ENCODE measurements around the gene FOXC1. TPM values are rescaled to one million over a fixed set of nuclear protein-coding genes. Genes with fewer than 3 reads are reported as not detected.

The FOXC1 gene
- total RNA-seq, result under 1 TPM; 0.04 to 0.05 TPM

DNA sequence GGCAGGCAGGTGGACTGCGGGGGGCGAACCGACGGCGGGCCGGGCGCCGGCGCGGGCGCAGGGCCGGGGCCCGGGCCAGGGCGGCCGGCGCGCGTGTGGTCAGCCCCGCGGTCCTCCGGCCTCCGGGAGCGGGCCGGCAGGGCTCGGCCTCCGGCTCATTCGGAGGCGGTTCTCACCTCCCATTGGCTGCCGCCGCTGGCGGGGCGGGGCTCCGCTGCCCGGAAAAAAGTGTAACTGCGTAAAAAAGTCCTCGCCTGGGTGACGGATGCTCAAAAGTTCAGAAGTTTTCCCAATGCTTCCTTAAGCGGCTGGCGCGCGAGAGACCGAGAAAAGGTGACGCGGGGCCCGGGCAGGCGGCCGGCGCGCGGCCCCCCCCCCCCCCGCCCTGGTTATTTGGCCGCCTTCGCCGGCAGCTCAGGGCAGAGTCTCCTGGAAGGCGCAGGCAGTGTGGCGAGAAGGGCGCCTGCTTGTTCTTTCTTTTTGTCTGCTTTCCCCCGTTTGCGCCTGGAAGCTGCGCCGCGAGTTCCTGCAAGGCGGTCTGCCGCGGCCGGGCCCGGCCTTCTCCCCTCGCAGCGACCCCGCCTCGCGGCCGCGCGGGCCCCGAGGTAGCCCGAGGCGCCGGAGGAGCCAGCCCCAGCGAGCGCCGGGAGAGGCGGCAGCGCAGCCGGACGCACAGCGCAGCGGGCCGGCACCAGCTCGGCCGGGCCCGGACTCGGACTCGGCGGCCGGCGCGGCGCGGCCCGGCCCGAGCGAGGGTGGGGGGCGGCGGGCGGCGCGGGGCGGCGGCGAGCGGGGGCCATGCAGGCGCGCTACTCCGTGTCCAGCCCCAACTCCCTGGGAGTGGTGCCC is at the start of gene FOXC1:
Gene FOXC1 (plus strand): TSS at position 268 of the 849 bp plus-strand sequence. CDS start 531 bp downstream, at position 799.
- H3K4me3 Mint-ChIP-seq, result peak within 1 kb of the TSS; percentile 60
- intact Hi-C loops (cut with DNase I, micrococcal nuclease), result loop anchor here (5.0 kb wide), 8 partner anchors 162 to 1622 kb away; partner anchors contain the start of genes FOXF2 (in 1 of the 2), FOXQ1 (in 1 of the 2) and GMDS (in 1 of the 2)
- H3K27ac Mint-ChIP-seq, result no peak within 1 kb of the TSS
- no peaks in the 10 kb centered on the region for H3K36me3 Mint-ChIP-seq (ENCODE audit: low read depth)
- no peaks in the 10 kb centered on the region for H3K9me3 Mint-ChIP-seq (ENCODE audit: low read depth)
- ChIA-PET POLR2A (no interaction called here), CTCF (interaction anchor here (0.5 to 1.2 kb wide), 3 partner anchors 12 to 530 kb away, joined by 3 read pairs; no protein-coding TSS in a partner anchor)
- ATAC-seq (peak; percentile 47), DNase-seq (peak; percentile 70)
- H3K4me1 Mint-ChIP-seq, result peaks cover 47% of the 10 kb centered on the region
- peaks cover 58% of the 10 kb centered on the region for H3K27me3 Mint-ChIP-seq

DNA sequence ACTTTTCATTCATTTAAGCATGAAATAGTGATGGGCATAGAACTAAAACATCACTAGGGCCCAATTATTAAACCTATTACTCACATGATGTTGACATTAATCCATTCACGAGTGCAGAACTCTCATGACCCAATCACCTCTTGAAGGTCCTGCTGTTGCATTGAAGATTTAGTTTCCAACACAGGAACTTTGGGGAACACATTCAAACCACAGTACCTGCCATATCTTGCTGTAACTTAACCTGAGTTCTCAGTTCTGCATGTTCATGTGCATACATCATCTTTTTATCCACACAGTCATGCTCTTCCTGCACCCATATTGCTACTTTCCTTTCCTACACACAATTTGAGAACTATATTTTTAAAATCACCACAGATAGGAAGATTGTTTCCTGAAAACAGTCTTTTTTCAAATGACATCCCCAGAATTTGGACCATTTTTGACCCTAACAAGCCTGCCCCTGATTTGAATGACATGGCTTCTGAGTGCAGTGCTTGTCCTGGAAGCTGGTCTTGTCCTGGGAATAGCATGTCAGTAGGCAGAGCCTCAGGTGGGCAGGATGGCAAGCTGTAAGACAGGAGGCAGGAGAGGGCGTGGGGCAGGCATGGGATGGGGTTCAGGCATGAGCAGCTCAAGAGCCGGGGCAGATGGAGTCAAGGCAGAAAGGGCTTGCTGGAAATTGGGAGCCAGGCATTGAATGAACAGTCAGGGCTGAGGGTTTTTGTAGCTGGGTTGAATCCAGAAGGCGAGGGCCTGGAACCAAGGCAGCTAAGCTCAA is 49.2 kb upstream of the FOXC1 start:
- ATAC-seq, result no peak
- H3K27ac Mint-ChIP-seq, result no peak overlapping the region
- H3K27me3 Mint-ChIP-seq, result no peaks in the 10 kb centered on the region
- no peaks in the 10 kb centered on the region for H3K4me1 Mint-ChIP-seq
- H3K36me3 Mint-ChIP-seq (ENCODE audit: low read depth), result no peaks in the 10 kb centered on the region
- DNase-seq, result no peak
- ChIA-PET POLR2A (no interaction called here), CTCF (interaction anchor here (1.5 kb wide), 1 partner anchor 37 kb away, joined by 5 read pairs; no protein-coding TSS in a partner anchor)
- H3K4me3 Mint-ChIP-seq, result no peak overlapping the region
- peaks cover 3% of the 10 kb centered on the region for H3K9me3 Mint-ChIP-seq (ENCODE audit: low read depth)
- intact Hi-C loops (cut with DNase I, micrococcal nuclease), result no loop called here

DNA sequence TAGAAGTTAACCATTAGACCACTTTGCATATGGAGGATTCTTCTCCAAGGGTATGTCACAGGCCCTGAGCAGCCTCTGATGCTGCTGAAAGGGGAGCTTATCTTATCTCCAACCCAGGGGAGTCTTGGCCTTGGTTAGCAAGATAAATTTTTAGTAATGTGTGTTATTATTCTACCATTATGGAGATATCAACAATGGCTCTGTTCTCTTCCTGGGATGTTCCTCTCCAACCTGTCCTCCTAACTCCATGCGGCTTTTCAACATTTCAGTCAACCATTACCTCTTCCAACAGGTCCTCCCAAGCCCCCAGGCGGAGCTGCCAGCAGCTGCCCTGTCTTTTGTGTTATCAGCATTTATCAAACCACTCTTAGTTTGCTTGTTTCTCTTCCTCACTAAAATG is 48.4 kb upstream of the FOXC1 start:
- Mint-ChIP-seq H3K27ac (no peak overlapping the region), H3K9me3 (ENCODE audit: low read depth) (peaks cover 3% of the 10 kb centered on the region), H3K4me1 (no peaks in the 10 kb centered on the region), H3K4me3 (no peak overlapping the region), H3K36me3 (ENCODE audit: low read depth) (no peaks in the 10 kb centered on the region), H3K27me3 (no peaks in the 10 kb centered on the region)
- CTCF ChIA-PET, result interaction anchor here (1.5 kb wide), 1 partner anchor 38 kb away, joined by 5 read pairs; no protein-coding TSS in a partner anchor
- intact Hi-C loops (cut with DNase I, micrococcal nuclease), result no loop called here
- DNase-seq (no peak), ATAC-seq (no peak)
- POLR2A ChIA-PET, result no interaction called here

DNA sequence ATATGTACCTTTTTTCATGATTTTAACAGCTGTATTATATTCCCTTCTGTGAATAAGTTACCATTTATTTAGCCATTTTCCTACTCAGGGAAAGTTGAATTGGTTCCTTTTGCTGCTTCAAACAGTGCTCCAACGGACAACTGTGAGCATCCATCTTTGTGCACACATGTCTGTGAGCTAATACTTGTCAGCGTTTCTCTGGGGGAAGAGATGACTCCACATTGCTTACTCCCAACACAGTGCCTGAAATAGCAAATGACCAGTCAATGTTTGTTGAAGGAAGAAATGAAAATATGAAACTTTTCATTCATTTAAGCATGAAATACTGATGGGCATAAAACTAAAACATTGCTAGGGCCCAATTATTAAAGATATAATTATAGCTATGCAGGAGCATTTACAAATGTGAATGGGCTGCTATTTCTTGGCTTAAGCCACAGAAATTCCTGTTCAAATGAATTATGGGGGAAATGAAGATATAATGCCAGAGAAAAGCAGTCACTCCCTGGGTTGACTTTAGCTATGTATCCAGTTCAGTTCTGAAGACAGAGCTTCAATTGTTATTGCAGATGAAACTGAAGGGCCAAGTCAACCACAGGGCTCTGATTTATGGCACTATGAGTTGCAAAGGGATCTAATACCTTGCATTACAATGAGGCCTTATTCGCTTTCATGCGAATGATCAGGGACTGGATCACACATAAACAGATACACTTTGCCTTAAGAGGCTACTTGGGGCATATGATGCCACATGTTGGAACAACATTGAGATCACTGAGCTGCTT is 47.4 kb upstream of the FOXC1 start:
- ATAC-seq, result no peak
- CTCF ChIA-PET, result interaction anchor here (0.6 to 1.8 kb wide), 6 partner anchors 10 to 88 kb away, joined by 3 to 5 read pairs (median 3); no protein-coding TSS in a partner anchor
- intact Hi-C loops (cut with DNase I, micrococcal nuclease), result no loop called here
- peaks cover 3% of the 10 kb centered on the region for H3K9me3 Mint-ChIP-seq (ENCODE audit: low read depth)
- POLR2A ChIA-PET, result interaction anchor here (0.7 kb wide), 1 partner anchor 38 kb away, joined by 3 read pairs; no protein-coding TSS in a partner anchor
- H3K27me3 Mint-ChIP-seq, result no peaks in the 10 kb centered on the region
- DNase-seq, result no peak
- no peak overlapping the region for H3K27ac Mint-ChIP-seq
- no peak overlapping the region for H3K4me3 Mint-ChIP-seq
- no peaks in the 10 kb centered on the region for H3K36me3 Mint-ChIP-seq (ENCODE audit: low read depth)
- H3K4me1 Mint-ChIP-seq, result no peaks in the 10 kb centered on the region

DNA sequence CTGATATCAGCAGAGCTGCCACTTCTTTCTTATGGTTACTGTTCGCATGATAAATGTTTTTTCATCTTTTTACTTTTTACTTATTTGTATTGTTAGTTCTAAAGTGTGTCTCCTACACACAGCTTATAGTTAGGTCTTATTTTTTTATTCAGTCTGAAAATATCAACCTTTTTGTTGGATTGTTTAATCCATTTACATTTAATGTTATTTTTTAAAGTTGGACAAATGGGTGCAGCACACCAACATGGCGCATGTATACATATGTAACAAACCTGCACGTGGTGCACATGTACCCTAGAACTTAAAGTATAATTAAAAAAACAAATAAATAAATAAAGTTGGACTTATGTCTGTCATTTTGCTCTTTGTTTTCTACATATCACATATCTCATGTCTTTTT is 40.3 kb upstream of the FOXC1 start:
- intact Hi-C loops (cut with DNase I, micrococcal nuclease), result no loop called here
- Mint-ChIP-seq H3K4me3 (no peak overlapping the region), H3K27me3 (no peaks in the 10 kb centered on the region), H3K27ac (no peak overlapping the region), H3K4me1 (no peaks in the 10 kb centered on the region), H3K36me3 (ENCODE audit: low read depth) (peaks cover 2% of the 10 kb centered on the region), H3K9me3 (ENCODE audit: low read depth) (peaks cover 14% of the 10 kb centered on the region)
- CTCF ChIA-PET, result interaction anchor here (0.6 kb wide), 1 partner anchor 46 kb away, joined by 3 read pairs; no protein-coding TSS in a partner anchor
- ATAC-seq (no peak), DNase-seq (no peak)
- POLR2A ChIA-PET, result no interaction called here

DNA sequence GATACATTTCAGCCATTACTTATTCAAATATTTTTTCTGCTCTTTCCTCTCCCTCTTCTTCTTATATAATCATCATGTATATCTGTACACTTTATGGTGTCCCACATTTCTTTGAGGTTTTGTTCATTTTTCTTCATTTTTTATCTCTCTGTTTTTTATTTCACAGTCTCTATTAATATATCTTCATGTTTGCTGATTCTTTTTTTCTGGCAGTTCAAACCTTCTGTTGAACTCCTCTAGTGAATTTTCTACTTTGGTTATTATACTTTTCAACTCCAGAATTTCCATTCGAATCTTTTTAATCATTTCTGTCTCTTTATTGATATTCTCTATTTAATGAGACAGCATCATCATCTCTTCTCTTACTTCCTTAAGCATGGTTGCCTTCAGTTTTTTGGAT is 38.9 kb upstream of the FOXC1 start:
- intact Hi-C loops (cut with DNase I, micrococcal nuclease), result no loop called here
- Mint-ChIP-seq H3K27me3 (no peaks in the 10 kb centered on the region), H3K36me3 (ENCODE audit: low read depth) (peaks cover 2% of the 10 kb centered on the region), H3K4me1 (no peaks in the 10 kb centered on the region), H3K4me3 (no peak overlapping the region), H3K27ac (no peak overlapping the region), H3K9me3 (ENCODE audit: low read depth) (peaks cover 10% of the 10 kb centered on the region)
- POLR2A ChIA-PET, result no interaction called here
- CTCF ChIA-PET, result interaction anchor here (0.6 kb wide), 1 partner anchor 16 kb away, joined by 4 read pairs; no protein-coding TSS in a partner anchor
- ATAC-seq (no peak), DNase-seq (no peak)

DNA sequence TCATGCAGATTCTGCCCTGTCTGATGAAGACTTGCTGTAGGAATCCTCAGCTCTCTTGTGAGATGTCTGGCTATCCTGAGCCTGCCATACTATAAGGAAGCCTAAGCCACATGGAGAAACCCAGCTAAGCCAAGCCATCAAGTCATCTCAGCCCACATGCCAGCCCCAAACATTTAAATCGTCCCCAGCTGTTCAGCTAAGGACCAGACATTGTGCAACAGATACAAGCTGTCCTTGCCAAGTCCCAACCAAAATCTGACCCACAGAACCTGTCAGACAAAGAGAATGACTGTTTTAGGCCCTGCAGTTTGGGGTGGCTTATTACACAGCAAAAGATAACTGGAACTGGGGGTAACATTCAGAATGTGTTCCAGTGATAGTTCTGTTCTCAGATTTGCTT is 36.8 kb upstream of the FOXC1 start:
- intact Hi-C loops (cut with DNase I, micrococcal nuclease), result no loop called here
- Mint-ChIP-seq H3K27ac (no peak overlapping the region), H3K9me3 (ENCODE audit: low read depth) (peaks cover 10% of the 10 kb centered on the region), H3K4me3 (no peak overlapping the region), H3K36me3 (ENCODE audit: low read depth) (peaks cover 2% of the 10 kb centered on the region), H3K4me1 (no peaks in the 10 kb centered on the region), H3K27me3 (peaks cover 2% of the 10 kb centered on the region)
- DNase-seq, result no peak
- no peak for ATAC-seq
- ChIA-PET POLR2A (no interaction called here), CTCF (interaction anchor here (0.7 to 1.4 kb wide), 3 partner anchors 9 to 22 kb away, joined by 3 to 5 read pairs (median 4); no protein-coding TSS in a partner anchor)

DNA sequence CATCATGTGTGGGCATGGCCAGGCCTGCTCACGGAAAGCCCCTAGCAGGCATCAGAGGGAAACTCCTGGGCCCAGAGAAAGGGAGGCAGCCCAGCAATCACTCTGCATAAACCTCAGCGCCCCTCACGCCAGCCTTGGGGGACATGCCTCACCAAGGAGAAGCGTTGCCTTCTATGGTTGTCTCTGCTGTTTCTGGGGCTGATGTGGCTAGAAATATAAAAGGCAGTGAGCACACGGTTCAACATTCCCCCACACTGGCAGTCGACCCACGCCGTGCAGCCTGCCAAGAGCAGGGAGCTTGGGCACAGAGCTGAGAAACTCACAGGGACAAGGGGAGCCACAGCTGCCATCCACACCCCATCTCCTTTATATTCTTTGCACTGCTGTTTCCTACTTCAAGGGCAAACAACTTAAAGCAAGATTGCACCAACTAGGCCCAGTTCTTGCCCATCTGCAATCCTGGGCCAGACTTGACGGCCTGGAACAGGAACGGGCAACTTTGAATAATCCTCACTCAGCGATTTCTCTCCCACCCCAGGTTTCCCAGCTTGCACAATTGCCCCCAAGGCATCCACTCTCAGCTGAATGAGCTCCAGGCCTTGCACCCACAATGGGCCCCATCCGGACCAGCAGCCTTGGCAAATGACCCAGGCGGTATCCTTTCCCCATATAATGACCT is 35.5 kb upstream of the FOXC1 start:
- H3K27ac Mint-ChIP-seq, result no peak overlapping the region
- CTCF ChIA-PET, result interaction anchor here (0.8 kb wide), 2 partner anchors 18 to 114 kb away, joined by 3 to 5 read pairs; no protein-coding TSS in a partner anchor
- POLR2A ChIA-PET, result no interaction called here
- ATAC-seq, result no peak
- intact Hi-C loops (cut with DNase I, micrococcal nuclease), result no loop called here
- no peak for DNase-seq
- no peaks in the 10 kb centered on the region for H3K4me1 Mint-ChIP-seq
- H3K9me3 Mint-ChIP-seq (ENCODE audit: low read depth), result peaks cover 10% of the 10 kb centered on the region
- H3K27me3 Mint-ChIP-seq, result peaks cover 2% of the 10 kb centered on the region
- H3K36me3 Mint-ChIP-seq (ENCODE audit: low read depth), result no peaks in the 10 kb centered on the region
- no peak overlapping the region for H3K4me3 Mint-ChIP-seq

DNA sequence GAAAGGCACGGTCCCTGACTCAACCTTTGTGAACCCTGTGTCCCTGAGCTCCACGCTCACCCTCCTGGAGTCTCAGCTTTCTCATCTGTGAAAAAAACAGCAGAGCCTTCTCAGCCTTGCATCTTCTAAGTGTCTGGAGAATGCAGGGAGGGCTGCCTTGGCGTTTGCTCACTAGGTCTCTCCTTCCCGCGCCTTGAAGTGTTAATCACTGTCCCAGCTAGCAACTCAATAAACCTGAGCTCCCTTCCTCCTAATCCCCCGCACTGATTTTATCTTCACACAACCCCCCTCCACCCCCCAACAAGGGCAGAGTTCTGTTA is 34.9 kb upstream of the FOXC1 start:
- ChIA-PET CTCF (interaction anchor here (0.8 kb wide), 1 partner anchor 113 kb away, joined by 3 read pairs; no protein-coding TSS in a partner anchor), POLR2A (no interaction called here)
- Mint-ChIP-seq H3K4me3 (no peak overlapping the region), H3K27me3 (peaks cover 2% of the 10 kb centered on the region), H3K4me1 (no peaks in the 10 kb centered on the region), H3K9me3 (ENCODE audit: low read depth) (peaks cover 10% of the 10 kb centered on the region), H3K27ac (no peak overlapping the region), H3K36me3 (ENCODE audit: low read depth) (no peaks in the 10 kb centered on the region)
- intact Hi-C loops (cut with DNase I, micrococcal nuclease), result no loop called here
- ATAC-seq (no peak), DNase-seq (no peak)

DNA sequence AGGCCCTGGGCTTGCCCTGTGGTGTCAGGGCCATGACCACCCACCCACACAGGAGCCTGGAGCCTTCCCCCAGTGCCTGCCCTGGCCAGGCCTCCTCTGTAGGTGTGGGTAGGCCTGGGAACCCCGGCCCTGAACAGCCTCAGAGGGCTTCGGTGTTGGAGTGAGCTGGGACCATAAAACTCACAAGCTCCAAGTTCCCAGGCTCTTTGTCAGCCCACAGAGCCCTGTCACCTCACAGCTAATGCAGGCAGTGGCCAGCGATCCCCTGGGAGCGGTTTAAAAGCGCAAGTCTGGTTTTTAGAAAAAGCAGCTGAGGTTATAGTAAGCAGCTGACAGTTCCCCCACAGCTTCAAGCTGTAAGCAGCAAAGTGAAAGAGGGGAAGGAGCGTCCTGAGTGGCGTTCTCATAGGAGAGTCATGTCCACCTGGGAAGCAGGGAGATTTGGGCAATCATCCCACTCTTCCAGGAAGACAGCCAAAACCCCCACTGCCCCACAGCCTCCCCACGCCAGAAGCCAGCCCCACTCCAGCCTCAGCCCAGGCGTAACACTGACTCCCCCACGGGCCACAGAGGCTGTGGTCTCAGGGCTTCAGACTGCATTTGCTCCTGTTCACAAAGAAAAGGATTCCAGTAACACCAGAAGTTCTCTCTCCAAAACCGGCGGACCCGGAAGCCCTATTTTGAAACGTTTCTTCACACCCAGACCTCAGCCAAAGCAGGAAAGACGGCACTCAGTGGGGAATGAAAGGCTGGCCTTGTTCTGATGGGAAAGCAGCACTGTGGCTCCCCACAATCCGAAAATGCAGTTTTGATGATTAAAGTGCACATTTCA is 34.3 kb upstream of the FOXC1 start:
- Mint-ChIP-seq H3K4me3 (no peak overlapping the region), H3K9me3 (ENCODE audit: low read depth) (peaks cover 8% of the 10 kb centered on the region), H3K4me1 (no peaks in the 10 kb centered on the region), H3K27me3 (peaks cover 2% of the 10 kb centered on the region), H3K36me3 (ENCODE audit: low read depth) (no peaks in the 10 kb centered on the region), H3K27ac (no peak overlapping the region)
- CTCF ChIA-PET, result interaction anchor here (0.8 kb wide), 1 partner anchor 113 kb away, joined by 3 read pairs; no protein-coding TSS in a partner anchor
- POLR2A ChIA-PET, result no interaction called here
- DNase-seq (no peak), ATAC-seq (no peak)
- intact Hi-C loops (cut with DNase I, micrococcal nuclease), result no loop called here
